Common myeloid progenitor, CD34-positive (primary cell): Measurements from ENCODE around the gene ZNFX1. TPM values are rescaled to one million over a fixed set of nuclear protein-coding genes. Genes with fewer than 3 reads are reported as not detected.

Experiments used
- CTCF ChIA-PET: fragments of 350-600 bp; sonication (Branson Sonifier 250); formaldehyde crosslinking; loops from one replicate; lab custom pipeline; 2021; ENCODE audit warnings: antibody characterized with exemption; lab: Charles Lee
- POLR2A ChIA-PET: fragments of 350-600 bp; sonication (Branson Sonifier 250); formaldehyde crosslinking; loops from one replicate; lab custom pipeline; 2021; ENCODE audit warnings: antibody characterized with exemption; lab: Charles Lee
- DNase-seq, 3 donors: peaks; one replicate each; pipeline versions ENCODE4 v3.0.0 to v3.0.0-alpha.2; 2013
- H3K27ac ChIP-seq, 2 experiments: 1 replicate in 1 of 2; 2 replicates in 1 of 2; pipeline ENCODE4 v1.7.0; 2013; ENCODE audit warnings: inconsistent platforms in 2 of 2, low read length in 2 of 2, mild to moderate bottlenecking in 2 of 2, low read depth in 1 of 2, moderate library complexity in 1 of 2; ENCODE audit not compliant: severe bottlenecking in 2 of 2, insufficient read depth in 1 of 2, poor library complexity in 1 of 2
- H3K27me3 ChIP-seq, 5 experiments: replicated peaks in 2 of 5; 1 replicate in 3 of 5; 2 replicates in 2 of 5; pipeline versions ENCODE4 v1.6.1 to v1.7.0; 2013; ENCODE audit warnings: low read length in 4 of 5, mild to moderate bottlenecking in 2 of 5, moderate library complexity in 2 of 5, inconsistent platforms in 1 of 5; ENCODE audit not compliant: insufficient read depth in 5 of 5, control insufficient read depth in 4 of 5
- H3K36me3 ChIP-seq, 4 experiments: 1 replicate in 2 of 4; 2 replicates in 2 of 4; pipeline versions ENCODE4 v1.6.1 to v1.7.0; 2013; ENCODE audit warnings: low read length in 3 of 4, control low read depth in 1 of 4, mild to moderate bottlenecking in 1 of 4; ENCODE audit not compliant: control insufficient read depth in 4 of 4, insufficient read depth in 4 of 4
- H3K4me1 ChIP-seq, 4 experiments: 1 replicate in 3 of 4; 2 replicates in 1 of 4; pipeline versions ENCODE4 v1.6.1 to v1.7.1; 2013; ENCODE audit warnings: low read length in 3 of 4, mild to moderate bottlenecking in 3 of 4, control low read depth in 1 of 4, inconsistent platforms in 1 of 4, moderate library complexity in 1 of 4; ENCODE audit not compliant: control insufficient read depth in 4 of 4, insufficient read depth in 4 of 4; ENCODE audit errors: control extremely low read depth in 1 of 4
- H3K4me3 ChIP-seq, 7 experiments: 1 replicate in 4 of 7; 2 replicates in 3 of 7; pipeline versions ENCODE4 v1.5.1 to v1.7.0; 2013; ENCODE audit warnings: mild to moderate bottlenecking in 7 of 7, low read length in 6 of 7, moderate library complexity in 6 of 7, inconsistent platforms in 2 of 7, low read depth in 2 of 7, control low read depth in 1 of 7; ENCODE audit not compliant: insufficient read depth in 4 of 7, control insufficient read depth in 1 of 7; ENCODE audit errors: extremely low read depth in 1 of 7
- H3K9me3 ChIP-seq, 5 experiments: 1 replicate in 4 of 5; 2 replicates in 1 of 5; pipeline versions ENCODE4 v1.6.1 to v1.7.1; 2013; ENCODE audit warnings: low read length in 4 of 5, mild to moderate bottlenecking in 2 of 5, inconsistent platforms in 1 of 5, low read depth in 1 of 5, moderate library complexity in 1 of 5; ENCODE audit not compliant: control insufficient read depth in 4 of 5, insufficient read depth in 2 of 5; ENCODE audit errors: control extremely low read depth in 1 of 5
- WGBS: methylation state at CpG from one replicate; pipeline ENCODE4 v1.1.5; 2013; ENCODE audit not compliant: insufficient coverage; 5-methylcytosine and 5-hydroxymethylcytosine counted together
- polyA plus RNA-seq: library from polyadenylated mRNA; unstranded; fragments of 120-200 nt; gene quantifications from one replicate; pipeline ENCODE4 v1.2.1, GENCODE V29; 2013

The ZNFX1 gene
- 10.3 TPM for polyA plus RNA-seq

DNA sequence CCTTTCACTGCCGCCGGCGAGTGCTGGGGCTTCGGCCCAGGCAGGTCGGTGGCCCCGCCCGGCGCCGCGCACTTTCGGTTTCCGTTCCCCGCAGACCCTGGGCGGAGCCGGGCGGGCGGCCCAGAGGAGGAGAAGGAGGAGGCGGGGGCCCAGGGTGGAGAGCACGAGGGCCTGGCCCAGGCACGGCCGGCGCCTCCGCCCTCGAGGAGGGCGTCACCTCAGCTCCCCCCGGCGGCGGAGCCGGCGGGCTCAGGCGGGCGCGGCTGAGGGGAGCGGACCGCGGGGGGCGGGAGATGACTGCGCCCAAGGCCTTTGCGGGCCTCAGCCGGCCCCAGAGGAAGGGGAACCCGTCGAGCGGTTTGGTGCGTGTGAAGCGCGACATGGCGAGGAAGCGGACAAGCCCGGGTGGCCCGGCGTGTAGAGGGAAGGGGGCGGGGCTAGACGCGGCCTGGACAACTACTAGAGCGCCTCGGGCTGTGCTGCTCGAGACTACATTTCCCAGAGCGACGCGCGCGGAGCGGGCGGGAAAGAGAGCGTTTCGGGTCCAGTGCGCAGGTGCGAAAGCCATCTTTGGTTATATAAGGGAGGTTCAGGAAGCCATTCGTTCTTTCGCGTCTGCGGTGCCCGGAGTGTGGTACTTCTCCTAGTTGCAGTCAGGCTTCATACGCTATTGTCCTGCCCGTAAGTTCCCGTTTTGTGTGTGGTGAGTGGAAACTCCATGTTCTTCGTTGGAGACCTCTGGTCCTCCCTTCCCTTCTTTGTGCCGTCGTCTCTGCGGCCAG lies at the start of gene ZNFX1:
TSS of gene ZNFX1 (minus strand) at position 22 of the 782 bp plus-strand sequence. CDS start 2,218 bp downstream, outside the sequence.
- H3K4me1 ChIP-seq, result peaks cover 10 to 42% (median 31%) of the 10 kb centered on the region in 4 experiments
- POLR2A ChIA-PET, result interaction anchor here (0.5 to 2.2 kb wide), 9 partner anchors 9 to 82 kb away, joined by 3 to 16 read pairs (median 4); no protein-coding TSS in a partner anchor
- CTCF ChIA-PET, result interaction anchor here (0.6 kb wide), 1 partner anchor 46 kb away, joined by 3 read pairs; no protein-coding TSS in a partner anchor
- no peaks in the 10 kb centered on the region for H3K27me3 ChIP-seq
- peaks cover 36 to 62% (median 48%) of the 10 kb centered on the region in 4 experiments for H3K36me3 ChIP-seq
- peaks cover 7 to 38% (median 36%) of the 10 kb centered on the region in 5 experiments for H3K9me3 ChIP-seq
- 0% methylated on average over 64 of the region's 80 CpGs for WGBS
- peak within 1 kb of the TSS; percentile 89 to 97 for H3K27ac ChIP-seq
- H3K4me3 ChIP-seq, result peak within 1 kb of the TSS; percentile 90 to 98 (median 93)
- DNase-seq, result peak; percentile 98 to 99 (median 99)

- WGBS, result 89% methylated on average over 5 of the region's 10 CpGs
- CTCF ChIA-PET, result interaction anchor here (1.2 to 7.5 kb wide), 3 partner anchors 7 to 208 kb away, joined by 3 to 43 read pairs (median 4); no protein-coding TSS in a partner anchor
- Histone ChIP-seq H3K27ac (no peak overlapping the region), H3K36me3 (no peaks in the 10 kb centered on the region), H3K4me1 (peaks cover 0 to 18% (median 12%) of the 10 kb centered on the region in 4 experiments), H3K4me3 (no peak overlapping the region), H3K27me3 (peaks cover 0 to under 1% (median 0%) of the 10 kb centered on the region in 5 experiments), H3K9me3 (no peaks in the 10 kb centered on the region)
- no peak for DNase-seq
- POLR2A ChIA-PET, result no interaction called here
Observed at GRCh38 chr20:49326026-49326425, 48.2 kb upstream of the ZNFX1 start.

DNA sequence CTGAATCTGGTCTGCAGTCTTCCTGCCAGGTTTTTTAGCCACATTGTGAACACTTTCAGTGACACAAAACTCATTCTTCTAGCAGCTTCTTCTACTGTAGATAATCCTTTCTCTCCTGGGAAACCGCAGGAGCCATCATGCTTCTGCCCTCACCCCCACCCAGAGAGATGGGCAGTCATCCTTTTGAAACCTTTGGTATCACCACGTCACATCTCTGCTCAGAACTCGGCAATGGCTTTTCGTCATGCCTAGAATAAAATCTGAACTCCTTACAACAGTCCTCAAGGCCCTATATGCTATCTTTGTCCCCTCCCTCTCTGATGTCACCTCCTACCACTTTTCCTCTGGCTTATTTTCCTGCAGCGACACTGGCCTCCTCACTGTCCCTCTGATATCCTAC lies 46.4 kb upstream of the ZNFX1 start:
- POLR2A ChIA-PET, result interaction anchor here (1.0 to 1.2 kb wide), 2 partner anchors 76 to 78 kb away, joined by 4 to 5 read pairs; no protein-coding TSS in a partner anchor
- WGBS, result 89% methylated on average over 5 of the region's 5 CpGs
- no peak overlapping the region for H3K4me3 ChIP-seq
- H3K27me3 ChIP-seq, result peaks cover 0 to 16% (median 6%) of the 10 kb centered on the region in 5 experiments
- CTCF ChIA-PET, result interaction anchor here (1.0 to 7.5 kb wide), 11 partner anchors 8 to 79 kb away, joined by 3 to 83 read pairs (median 4); partner anchors contain the start of gene ZNFX1
- H3K27ac ChIP-seq, result peak overlapping the region; percentile 74 to 82
- peak in 1 of 3 donors; percentile 14 for DNase-seq
- no peaks in the 10 kb centered on the region for H3K9me3 ChIP-seq
- H3K36me3 ChIP-seq, result no peaks in the 10 kb centered on the region
- H3K4me1 ChIP-seq, result peaks cover 0 to 32% (median 16%) of the 10 kb centered on the region in 4 experiments

- Histone ChIP-seq H3K4me3 (peak overlapping the region in 1 of 7 experiments; percentile 28), H3K4me1 (peaks cover 0 to 38% (median 21%) of the 10 kb centered on the region in 4 experiments), H3K27ac (peak overlapping the region; percentile 74 to 82), H3K27me3 (peaks cover 0 to 22% (median 7%) of the 10 kb centered on the region in 5 experiments), H3K9me3 (no peaks in the 10 kb centered on the region), H3K36me3 (no peaks in the 10 kb centered on the region)
- peak; percentile 94 to 99 (median 98) for DNase-seq
- ChIA-PET CTCF (interaction anchor here (0.7 to 7.5 kb wide), 15 partner anchors 9 to 87 kb away, joined by 3 to 83 read pairs (median 3); partner anchors contain the start of gene ZNFX1), POLR2A (interaction anchor here (0.6 to 1.2 kb wide), 4 partner anchors 38 to 78 kb away, joined by 3 to 5 read pairs (median 4); no protein-coding TSS in a partner anchor)
- WGBS, result 0% methylated on average over 4 of the region's 9 CpGs
Observed at GRCh38 chr20:49323622-49324238, 45.9 kb upstream of the ZNFX1 start.

DNA sequence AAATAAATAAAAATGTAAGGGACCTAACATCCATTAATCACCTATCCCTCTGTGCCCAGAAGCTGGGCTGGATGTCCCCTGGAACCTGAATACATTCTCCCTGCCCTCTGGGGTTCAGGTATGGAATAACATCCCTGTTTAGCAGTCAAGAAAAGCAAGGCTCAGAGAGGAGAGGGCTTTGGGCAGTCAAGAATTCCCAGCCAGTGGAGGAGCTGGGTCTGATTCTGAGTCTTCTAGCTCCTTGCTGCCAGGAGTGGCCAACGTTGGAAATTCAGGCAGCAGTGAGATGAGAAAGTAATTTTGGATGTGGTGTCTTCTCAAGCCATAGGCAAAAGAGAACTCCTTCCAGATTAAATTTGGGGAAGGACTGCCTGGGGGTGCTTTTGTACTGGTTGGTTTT lies 42.6 kb upstream of the ZNFX1 start:
- CTCF ChIA-PET, result interaction anchor here (0.8 to 7.5 kb wide), 12 partner anchors 12 to 103 kb away, joined by 3 to 83 read pairs (median 5); no protein-coding TSS in a partner anchor
- Histone ChIP-seq H3K27me3 (peaks cover 7 to 35% (median 15%) of the 10 kb centered on the region in 5 experiments), H3K4me3 (no peak overlapping the region), H3K36me3 (no peaks in the 10 kb centered on the region), H3K27ac (no peak overlapping the region), H3K9me3 (peaks cover 0 to 5% (median 0%) of the 10 kb centered on the region in 5 experiments), H3K4me1 (peaks cover 0 to 47% (median 29%) of the 10 kb centered on the region in 4 experiments)
- DNase-seq, result peak; percentile 48 to 64 (median 61)
- POLR2A ChIA-PET, result interaction anchor here (1.1 kb wide), 1 partner anchor 41 kb away, joined by 3 read pairs; no protein-coding TSS in a partner anchor
- 0% methylated on average over 1 of the region's 1 CpG for WGBS

GRCh38 chr20:49319208-49319809 lies 41.5 kb upstream of the ZNFX1 start:
- Histone ChIP-seq H3K4me3 (peak overlapping the region; percentile 43 to 81 (median 71)), H3K36me3 (no peaks in the 10 kb centered on the region), H3K9me3 (peaks cover 0 to 5% (median 0%) of the 10 kb centered on the region in 5 experiments), H3K27ac (no peak overlapping the region), H3K4me1 (peaks cover 0 to 43% (median 25%) of the 10 kb centered on the region in 4 experiments), H3K27me3 (peaks cover 7 to 35% (median 15%) of the 10 kb centered on the region in 5 experiments)
- peak in 2 of 3 donors; percentile 68 to 75 for DNase-seq
- POLR2A ChIA-PET, result interaction anchor here (1.0 to 2.0 kb wide), 2 partner anchors 9 to 41 kb away, joined by 3 to 6 read pairs; partner anchors contain the start of gene ZNFX1
- CTCF ChIA-PET, result interaction anchor here (1.1 to 7.5 kb wide), 6 partner anchors 10 to 74 kb away, joined by 3 to 83 read pairs (median 8); no protein-coding TSS in a partner anchor
- 14% methylated on average over 21 of the region's 25 CpGs for WGBS
